Regular cardiac myocyte (primary cell): ENCODE data around the gene KLF3. TPM values are rescaled to one million over a fixed set of nuclear protein-coding genes. Genes with fewer than 3 reads are reported as not detected.

Experiments used
- total RNA-seq: library from RNA; depleted of rRNA; stranded (reverse); fragments of >200 nt; gene quantifications from 2 replicates; pipeline ENCODE4 v1.2.3, GENCODE V29; 2014

KLF3 gene
- 7.6 and 9.8 TPM in 2 replicates for total RNA-seq

DNA sequence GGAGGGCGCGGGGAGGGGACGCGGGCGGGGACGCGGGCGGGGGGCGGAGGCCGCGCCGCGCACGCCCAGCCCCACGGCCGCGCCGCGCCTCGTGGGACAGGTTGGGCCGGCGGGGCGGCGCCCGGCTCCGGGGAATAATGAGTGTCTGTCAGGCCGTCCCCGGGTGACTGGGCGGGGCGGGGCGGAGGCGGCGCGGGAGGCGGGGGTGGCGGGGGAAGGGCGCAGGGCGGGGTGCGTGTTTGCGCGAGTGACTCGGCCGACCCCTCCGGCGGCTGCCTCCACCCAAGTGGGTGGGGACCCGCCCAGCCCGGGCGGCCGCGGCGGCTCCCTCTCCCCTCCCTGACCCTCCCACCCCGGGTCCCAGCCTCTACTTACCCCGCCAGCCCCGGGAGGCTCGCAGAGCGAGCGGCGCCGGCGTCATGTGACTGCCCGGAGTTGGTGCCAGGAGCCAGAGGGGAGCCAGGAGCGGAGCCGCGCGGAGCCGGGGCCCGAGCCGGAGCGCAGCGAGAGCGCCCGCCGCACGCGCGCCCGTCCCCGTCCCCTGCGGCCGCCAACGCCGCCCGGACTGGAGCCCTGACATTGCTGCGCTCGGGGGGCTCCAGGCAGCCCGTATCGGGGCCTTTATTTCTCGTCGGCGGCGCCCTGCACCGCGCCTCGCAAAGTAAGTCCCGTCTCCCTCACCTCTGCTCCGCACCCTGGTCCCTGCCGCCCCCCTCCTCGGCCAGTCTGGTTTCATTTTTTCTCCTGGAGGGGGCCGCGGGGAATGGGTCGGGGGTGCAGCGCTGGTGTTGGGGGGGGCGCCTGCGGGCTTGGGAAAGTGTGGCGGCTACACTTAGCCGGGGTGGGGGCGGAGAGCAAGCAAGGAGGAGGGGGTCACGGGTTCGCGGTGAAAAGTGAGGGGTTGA is at the start of gene KLF3:
Gene KLF3 (plus strand): TSS at position 399 of the 905 bp plus-strand sequence. CDS start 16,427 bp downstream, outside the sequence.

Other genes with a start within 250 kb of the KLF3 start
- under 0.01 TPM in 1 of 2 replicates, not detected in the other for gene TLR10, start 118.8 kb downstream of the KLF3 start, total RNA-seq
- gene TLR1, start 140.6 kb downstream of the KLF3 start, total RNA-seq: 0.96 and 1.4 TPM in 2 replicates
- 2.3 and 2.5 TPM in 2 replicates for gene TLR6, start 192.6 kb downstream of the KLF3 start, total RNA-seq
- gene FAM114A1, start 203.6 kb downstream of the KLF3 start, total RNA-seq: 489 and 527 TPM in 2 replicates